ENCODE measurements around the gene COL24A1.
A peak's percentile ranks its signal among the peaks of the same experiment; 100 is the strongest.

Gene COL24A1

DNA sequence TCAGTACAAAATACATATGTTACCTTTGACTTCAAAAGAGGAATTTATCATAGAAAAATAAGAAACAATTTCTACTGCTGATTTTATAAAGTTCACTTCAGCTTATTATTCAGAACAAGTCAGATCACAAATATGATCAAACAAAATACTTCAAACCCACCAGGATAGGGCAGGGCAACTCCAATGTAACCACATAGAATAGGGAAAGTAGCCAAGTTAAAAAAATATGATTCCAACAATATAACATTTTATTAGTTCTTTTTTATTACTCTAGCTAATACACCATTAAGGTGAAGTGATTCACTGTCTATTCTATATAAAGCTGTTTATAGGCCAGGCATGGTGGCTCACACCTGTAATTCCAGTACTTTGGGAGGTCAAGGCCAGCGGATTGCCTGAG lies 393.8 kb downstream of the COL24A1 start:
- no peak for DNase-seq

DNA sequence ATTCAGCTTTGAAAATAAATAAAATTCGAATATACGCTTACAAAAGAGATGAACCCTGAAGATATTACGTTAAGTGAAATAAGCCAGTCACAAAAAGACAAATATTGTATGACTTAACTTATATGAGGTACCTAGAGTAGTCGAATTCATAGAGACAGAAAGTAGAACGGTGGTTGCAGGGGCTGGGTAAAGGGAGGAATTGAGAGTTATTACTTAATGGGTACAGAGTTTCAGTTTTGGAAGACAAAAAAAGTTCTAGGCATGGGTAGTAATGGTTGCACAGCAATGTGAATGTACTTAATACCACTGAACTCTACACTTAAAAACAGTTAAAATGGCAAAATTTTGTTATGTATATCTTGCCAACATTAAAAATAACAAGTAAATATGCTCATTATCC lies 399.7 kb downstream of the COL24A1 start:
- no peak for DNase-seq

DNA sequence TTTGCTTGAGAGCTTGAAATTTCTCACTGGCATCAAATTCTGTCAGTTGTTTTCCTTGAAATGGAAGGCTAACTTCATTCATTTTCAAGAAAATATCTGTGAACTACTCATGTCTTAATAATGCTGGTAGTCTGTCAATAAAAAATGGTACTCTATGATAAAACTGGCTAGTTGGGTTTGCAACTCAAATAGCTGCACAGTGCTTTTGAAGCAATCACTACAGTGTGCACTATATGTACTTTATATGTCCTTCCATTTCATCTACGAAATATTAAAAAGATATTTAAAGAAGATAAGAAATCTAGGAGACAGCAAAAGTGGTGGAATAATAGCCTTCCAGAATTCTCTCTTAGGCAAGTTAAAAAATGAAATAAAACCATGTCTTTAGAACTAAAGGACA lies 408.5 kb downstream of the COL24A1 start:
- DNase-seq = no peak

DNA sequence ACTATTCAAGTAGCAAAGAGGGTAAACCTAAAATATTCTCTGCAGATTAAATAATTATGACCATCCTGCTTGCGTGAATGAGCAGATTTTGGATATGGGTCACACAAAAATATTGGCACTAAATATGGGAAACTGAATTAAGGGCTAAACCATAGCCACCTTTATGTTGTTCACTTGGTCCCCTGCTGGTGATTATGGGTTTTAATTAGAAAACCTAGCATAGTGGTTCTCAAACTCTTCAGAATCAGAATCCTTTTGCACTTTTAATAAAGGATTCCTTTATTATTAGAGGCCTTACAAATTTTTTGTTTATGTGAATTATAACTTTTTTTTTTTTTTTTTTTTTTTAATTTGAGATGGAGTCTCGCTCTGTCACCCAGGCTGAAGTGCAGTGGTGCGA lies 409.8 kb downstream of the COL24A1 start:
- DNase-seq = no peak

DNA sequence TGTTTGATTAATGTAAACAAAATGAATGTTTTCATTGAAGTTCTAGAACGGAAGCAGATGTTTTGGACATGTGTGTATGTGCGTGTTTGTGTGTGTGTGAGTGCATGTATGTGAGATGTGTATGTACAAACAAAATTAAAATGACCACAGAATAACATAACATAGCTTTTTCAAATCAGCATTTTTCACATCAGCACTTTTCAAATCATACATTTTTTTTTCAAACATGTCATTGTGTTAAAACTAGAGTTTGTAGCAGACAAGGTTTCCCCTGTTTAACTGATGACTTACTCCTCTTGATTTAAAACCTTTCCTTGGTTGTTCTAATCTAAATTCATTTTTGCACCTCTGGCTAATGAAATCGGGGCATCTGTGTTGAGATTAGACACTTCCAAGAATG lies 412.8 kb downstream of the COL24A1 start:
- no peak for DNase-seq

DNA sequence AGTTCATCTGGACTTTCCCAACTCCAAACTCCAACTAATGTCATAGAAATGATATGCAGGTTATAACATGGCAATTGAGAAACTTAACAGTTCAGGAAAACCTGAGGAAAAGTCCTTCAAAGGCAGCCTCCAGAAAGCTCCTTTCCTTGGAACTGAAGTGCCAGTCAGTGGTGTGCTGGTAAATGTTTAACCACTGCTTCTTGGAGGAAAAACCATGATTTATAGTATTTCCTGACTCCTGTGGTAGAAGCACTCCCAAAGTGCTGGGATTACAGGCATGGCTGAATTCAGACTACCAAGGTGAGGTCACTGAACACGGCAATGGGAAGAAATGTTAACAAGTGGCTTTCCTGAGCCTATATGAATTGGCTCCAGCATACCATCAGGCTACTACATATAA lies 421.6 kb downstream of the COL24A1 start:
- no peak for DNase-seq

DNA sequence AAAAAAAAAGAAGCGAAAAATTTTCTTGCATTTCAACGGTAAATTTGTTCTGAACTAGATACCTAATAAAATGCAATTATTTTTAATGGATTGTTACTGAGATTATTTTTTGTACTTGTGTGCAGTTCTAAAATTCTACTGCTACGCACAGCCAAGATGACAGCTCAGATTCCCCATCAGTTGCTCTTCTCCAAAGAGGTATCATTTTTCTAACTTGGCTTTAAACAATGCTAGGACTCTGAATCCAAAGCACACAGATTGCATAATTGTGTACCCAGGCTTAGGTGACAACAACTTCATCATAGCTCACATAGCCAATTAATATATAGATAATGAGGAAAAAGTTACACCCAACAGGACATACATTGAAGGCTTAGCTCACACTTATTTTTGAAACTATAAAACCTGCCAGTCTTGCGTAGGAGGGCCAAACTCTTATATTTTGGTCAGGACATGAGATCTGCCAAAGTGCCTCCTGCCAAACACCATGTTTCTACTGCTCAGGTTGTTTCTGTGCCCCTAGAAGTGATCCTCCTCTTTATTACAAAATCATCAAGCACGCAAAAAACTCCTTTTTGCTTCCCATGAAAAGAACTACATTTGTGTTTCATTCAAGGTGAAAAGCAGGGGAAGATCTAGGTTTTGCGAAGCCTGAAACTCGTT lies 437.8 kb downstream of the COL24A1 start:
- DNase-seq = no peak

DNA sequence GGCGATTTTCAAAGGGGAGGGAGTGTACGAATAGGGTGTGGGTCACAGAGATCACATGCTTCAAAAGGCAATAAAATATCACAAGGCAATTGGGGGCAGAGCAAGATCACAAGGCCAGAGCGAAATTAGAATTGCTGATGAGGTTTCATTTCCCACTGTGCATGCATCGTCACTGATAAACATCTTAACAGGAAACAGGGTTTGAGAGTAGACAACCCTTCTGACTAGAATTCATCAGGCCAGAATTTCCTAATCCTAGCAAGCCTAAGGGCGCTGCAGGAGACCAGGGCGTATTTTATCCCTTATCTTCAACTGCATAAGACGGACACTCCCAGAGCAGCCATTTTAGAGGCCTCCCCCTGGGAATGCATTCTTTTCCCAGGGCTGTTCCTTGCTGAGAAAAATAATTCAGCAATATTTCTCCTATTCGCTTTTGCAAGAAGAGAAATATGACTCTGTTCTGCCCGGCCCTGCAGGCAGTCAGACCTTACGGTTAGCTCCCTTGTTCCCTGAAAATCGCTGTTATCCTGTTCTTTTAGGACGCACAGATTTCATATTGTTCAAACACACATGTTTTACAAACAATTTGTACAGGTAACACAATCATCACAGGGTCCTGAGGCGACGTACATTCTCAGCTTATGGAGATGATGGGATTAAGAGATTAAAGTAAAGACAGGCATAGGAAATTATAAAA lies 442.0 kb downstream of the COL24A1 start:
- DNase-seq = peak; percentile 18

DNA sequence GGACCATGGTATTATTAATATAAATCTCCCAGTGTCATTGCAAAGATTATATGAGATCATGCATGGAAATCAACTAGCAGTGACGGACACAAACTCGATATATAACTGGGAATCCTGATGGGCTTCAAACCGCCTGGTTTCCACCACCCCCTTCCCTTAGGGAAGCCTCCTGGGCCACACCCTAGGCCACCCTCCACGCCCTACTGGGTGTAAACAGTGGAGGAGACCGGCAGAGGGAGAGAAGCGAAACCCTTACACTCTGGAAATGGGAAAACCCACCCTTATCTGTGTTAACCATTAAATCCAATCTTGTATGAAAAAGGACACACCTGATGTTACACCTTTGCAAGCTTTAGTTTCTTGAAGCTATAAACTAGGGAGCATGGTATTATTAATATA lies 447.7 kb downstream of the COL24A1 start:
- no peak for DNase-seq

DNA sequence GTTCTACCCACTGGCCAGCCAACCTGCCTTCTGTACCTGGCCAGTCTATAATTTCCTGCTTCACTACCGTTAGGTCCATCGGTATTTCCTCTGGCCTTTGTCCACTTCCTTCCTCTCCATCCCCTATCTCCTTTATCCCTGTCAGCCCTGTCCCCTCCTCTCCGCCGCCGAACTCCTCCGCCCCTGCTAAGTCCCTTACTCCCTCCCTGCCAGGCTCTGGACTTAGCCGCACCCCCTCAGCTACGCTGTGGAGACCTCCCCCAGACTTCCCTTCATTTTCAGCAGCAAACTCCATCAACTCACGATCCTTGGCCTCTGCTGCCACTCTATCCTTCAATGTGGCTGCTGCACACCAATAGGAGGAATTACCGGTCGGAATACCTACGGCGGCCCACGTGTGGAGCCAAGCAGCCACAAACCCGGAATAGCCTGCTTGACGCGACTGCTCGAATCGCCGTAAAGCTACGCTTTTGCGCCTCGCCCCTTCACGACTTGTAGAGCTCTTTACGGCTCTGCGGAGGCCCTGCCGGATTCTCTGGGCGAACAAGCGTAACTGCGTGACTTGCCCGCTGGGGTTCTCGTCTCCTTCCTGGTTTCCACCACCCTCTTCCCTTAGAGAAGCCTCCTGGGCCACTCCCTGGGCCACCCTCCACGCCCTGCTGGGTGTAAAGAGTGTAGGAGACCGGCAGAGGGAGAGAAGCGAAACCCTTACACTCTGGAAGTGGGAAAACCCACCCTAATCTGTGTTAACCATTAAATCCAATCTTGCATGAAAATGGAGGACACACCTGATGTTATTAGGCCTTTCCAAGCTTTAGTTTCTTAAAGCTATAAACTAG lies 448.4 kb downstream of the COL24A1 start, which contains the start of gene ZNHIT6:
ZNHIT6 (minus strand) TSS at position 444 of the 839 bp plus-strand sequence; CDS start at position 295, 149 bp downstream.
- DNase-seq = peak; percentile 98

DNA sequence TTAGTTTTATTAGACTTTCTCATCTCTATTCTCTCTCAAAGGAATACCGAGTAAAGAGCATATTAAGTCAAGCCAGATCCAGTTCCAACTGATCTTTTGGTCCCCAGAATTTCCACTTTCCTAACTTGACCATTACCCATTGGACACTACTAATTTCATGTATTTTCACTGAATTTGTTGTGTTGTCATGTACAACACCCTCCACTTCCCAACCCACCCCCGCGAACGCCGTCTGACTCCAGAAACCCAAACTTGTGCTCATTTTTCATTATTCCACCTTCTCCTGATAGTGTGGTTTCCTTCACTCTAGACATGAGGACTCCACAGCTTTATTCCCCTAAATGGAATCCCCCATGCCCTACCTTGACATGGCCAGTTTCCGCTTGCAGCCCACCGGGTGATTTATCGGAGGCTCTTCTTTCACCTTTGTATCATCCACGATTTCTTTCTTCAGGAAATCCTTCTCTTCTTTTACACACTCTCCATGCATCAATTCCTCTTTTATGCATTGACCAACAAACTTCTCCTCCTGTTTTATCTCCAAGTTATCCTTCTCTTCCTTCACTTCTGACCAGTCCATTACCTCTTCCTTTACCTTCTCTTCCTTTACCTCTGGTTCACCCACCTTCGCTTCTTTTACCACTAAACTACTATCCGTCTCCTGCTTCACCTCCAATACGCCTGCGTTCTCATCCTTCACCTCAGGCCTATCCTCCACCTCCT lies 449.1 kb downstream of the COL24A1 start:
- no peak for DNase-seq

DNA sequence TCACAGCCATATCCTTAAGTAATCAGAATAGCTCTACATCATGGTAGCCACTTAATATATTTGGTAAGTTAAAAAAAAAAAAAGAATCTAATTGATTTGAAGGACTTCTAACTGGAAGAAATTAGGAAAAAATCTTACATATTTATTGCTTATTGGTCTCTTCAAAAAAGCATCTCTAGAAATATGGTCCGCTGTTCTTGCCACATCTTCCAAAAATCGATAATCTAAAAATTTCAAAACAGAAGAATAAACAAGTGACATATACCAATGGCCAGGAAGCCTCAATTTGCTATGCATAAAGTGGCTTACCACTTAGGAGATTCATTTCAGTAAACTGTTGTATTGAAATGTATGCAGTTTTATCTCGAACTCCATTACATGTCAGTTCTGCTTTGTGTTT lies 450.6 kb downstream of the COL24A1 start:
- no peak for DNase-seq

DNA sequence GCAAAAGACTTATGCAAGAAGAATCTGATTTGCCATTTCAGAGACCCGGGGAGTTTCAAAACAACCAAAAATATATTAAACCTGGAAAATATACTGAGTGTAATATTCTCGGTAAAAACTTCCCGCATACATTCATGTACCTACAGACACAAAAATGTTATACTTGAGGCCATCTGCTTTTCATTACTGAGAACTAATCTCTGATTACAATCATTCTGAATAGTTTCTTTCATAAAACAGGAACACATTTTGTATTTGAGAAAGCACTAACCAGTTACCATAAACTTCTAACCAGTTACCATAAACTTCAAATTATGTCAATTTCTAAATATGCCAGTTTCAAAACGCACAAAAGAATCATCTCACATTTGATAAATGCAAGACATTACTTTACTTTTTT lies 456.1 kb downstream of the COL24A1 start:
- no peak for DNase-seq

DNA sequence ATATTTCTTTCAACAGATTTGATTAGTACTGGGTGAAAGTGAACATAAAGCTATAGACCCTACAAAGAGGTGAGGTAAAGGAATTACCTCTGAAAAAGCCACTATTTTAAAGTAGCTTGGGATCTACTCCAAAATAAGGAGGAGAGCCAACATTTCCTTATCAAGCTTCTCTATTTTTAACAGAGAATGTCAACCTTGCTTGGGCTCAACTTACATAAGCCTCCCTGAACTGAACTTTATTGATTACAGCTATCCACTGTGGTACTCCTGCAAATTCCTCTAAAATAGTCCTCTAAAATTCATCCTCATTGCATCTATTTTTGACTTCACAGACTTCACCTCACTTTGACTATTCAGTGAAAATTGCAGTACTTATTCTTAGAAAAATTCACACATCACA lies 458.7 kb downstream of the COL24A1 start:
- DNase-seq = no peak

DNA sequence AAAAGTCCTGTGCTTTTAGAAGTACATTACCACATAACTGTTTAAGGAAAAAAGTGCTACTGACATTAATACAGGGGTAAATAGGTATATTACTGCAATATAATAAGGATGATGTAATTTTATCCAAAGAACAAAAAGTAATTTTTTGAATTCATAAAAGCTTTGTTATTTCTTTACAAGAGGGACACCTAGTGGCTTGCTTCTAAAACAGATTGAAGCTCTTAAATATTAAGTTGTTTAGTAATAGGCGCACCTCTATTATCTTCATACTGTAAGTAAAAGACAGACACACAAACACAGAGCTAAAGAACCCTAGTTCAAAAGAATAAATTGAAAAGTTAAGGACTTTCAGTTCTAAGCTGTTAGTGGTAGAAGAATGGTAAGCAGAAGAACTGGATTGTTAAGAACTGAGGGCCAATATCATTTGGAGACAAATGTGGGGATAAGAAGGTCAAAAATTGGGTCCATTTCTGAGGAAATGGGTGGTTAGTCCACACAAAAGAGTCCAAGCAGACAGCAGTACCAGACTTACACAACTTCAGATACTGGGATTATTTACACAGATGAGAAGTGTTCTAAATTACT lies 463.8 kb downstream of the COL24A1 start:
- peak; percentile 58 for DNase-seq

DNA sequence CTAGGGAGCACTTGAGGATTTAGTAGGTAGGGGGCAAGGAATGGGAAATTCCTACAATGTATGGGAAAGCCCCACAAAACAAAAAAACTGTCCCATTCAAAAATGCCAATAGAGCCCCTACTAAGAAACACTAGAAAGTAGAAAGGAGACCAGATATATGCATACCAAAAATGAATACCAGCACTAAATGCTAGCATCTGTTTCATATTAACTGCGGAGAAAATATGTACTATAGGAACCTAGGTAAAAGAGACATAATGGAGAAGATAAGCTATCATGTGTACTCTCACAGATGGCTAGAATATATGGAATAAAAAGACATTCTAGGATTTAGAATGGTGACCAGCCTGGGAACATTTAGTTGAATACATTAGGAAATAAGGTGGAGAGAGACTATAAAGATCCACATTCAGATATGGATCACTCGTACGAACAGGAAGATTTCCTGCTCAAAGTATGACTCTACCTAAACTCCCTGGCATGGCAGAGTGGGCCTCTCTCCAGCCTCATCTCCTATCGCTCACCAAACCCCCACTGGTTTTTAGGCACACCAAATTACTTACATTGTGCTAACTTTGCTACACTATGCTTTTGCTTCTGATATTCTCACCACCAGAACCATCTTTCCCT lies 466.7 kb downstream of the COL24A1 start:
- no peak for DNase-seq

DNA sequence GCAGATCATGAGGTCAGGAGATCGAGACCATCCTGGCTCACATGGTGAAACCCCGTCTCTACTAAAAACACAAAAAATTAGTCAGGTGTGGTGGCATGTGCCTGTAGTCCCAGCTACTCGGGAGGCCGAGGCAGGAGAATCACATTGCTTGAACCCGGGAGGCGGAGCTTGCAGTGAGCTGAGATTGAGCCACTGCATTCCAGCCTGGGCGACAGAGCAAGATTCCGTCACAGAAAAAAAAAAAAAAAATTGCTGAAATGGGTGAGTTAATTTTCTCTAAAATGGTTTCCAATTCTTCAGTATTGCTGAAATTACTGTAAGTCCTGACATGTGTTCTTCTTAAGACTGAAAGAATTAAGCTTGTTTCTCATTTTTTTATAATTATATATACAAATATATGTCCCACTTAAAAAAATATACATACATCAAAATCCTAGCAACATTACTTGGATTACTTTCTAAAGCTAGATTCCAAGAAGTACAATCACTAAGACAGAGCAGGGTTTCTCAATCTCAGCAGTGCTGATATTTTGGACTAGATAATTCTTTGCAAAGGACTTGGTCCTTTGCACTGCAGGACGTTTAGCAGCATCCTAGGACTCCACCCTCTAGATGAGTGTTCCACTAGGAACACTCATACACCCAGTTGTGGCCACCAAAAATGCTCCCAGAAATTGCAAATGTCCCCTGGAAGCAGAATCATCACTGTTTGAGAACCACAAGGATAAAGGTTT lies 473.1 kb downstream of the COL24A1 start:
- DNase-seq = no peak

DNA sequence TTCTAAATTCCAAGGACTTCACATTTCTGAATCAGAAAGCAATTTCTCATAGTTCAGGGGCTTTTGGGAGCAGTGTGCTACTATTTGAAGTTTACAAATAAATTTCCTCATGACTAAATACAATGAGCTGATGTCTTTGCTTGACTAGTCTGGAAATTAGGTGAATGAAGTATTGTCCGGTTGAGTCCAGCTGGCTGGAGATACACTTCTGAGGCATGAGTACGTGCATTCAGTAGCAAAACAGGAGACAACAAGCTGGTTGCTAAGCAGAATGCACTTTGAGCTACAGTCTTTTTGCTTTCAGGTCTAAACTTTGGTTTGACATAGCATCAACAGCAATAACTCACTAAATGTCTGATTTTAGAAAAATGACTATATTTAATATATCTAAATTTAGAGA lies 475.5 kb downstream of the COL24A1 start:
- DNase-seq = no peak

All from hematopoietic multipotent progenitor cell treated with erythropoietin and hydrocortisone succinate and interleukin-3 and kit ligand, for 6 days (in vitro differentiated cells).